ENCODE results near the gene SLC16A4.

SLC16A4 gene

DNA sequence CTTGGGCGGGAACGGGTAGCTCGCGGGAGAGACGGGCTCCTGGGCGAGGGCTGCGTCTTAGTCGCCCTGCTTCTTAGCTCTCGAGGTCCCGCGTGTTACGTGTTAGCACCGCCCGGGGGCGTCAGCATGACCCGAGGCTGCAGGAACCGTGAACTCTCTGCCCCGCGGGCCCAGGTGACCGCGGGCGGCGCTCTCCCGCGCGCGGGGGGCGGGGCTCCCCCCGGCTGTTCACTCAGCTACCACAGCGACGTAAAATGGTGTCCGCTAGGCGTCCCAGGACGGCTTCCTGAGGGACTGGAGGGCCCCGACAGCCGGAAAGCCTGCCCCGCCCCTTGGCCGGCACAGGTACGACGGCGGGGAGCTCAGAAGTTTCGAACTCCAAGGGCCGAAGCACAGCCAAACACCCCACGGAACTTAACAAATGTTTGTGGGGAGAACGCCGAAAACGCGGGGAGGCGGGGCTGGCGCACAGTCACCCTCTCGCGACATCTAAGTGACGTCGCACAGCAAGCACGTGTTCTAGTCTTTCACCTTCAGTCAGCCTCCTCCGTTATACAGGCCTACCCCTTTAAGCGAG, 52.4 kb downstream of the SLC16A4 start:
- Histone ChIP-seq H3K4me1 (ENCODE audit: low read length) (peaks cover 10% of the 10 kb centered on the region; the same call in 1 of the 2 replicates), H3K9me3 (replicated peaks; ENCODE audit: insufficient read depth, low read length) (no peaks in the 10 kb centered on the region), H3K79me2 (ENCODE audit: low read length) (peaks cover 41% of the 10 kb centered on the region), H3K9me2 (replicated peaks; ENCODE audit: insufficient read depth, low read length) (no peaks in the 10 kb centered on the region), H4K20me1 (ENCODE audit: insufficient read depth, low read length) (peaks cover 9% of the 10 kb centered on the region), H3K27me3 (replicated peaks; ENCODE audit: insufficient read depth, low read length) (no peaks in the 10 kb centered on the region), H3F3A (ENCODE audit: insufficient read depth, low read length) (peaks cover 6% of the 10 kb centered on the region), H3K4me3 (ENCODE audit: low read length) (peak overlapping the region; percentile 73), H2AFZ (ENCODE audit: low read length) (peak overlapping the region; percentile 82), H3K27ac (ENCODE audit: low read length) (peak overlapping the region; percentile 99), H3K36me3 (replicated peaks; ENCODE audit: insufficient read depth, low read length) (no peaks in the 10 kb centered on the region; the same call in none of the 2 replicates), H3K9ac (ENCODE audit: low read length) (peak overlapping the region; percentile 93), H3K4me2 (ENCODE audit: low read depth, low read length) (peak overlapping the region; percentile 73)
- TF ChIP-seq CTCF (IDR thresholded peaks at IDR 0.05; ENCODE audit: low read length) = peak; percentile 33
- TF ChIP-seq EZH2phosphoT487 (IDR thresholded peaks at IDR 0.05; ENCODE audit: low read length) = no peak
- DNase-seq = peak; percentile 96

DNA sequence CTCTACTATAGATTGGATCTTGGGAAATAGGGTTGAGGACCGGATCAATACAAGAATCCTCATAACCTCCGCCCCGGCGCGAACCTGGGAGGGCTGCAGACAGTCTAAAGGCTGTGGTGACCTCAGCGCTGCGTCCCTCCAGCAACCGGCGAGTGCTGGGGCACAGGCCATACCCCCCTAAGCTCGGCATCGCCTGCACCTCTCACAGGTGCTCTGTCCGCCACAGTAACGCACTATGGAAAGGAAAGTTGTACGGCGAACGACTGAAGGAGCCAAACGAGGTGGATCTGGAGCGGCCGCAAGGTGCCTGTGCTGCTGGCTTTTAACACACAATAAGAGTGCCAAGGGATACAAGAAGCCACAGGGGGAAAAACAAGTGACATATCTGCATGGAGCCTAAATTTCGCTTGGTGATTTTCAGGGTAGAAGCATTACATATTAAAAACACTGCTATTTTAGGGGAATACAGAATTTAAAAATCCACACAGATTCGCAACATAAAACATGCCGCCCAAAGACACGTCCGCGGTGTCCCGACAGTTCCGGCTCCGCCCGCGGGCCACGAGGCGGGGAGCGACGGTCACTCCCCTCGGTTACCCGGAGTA, 53.0 kb downstream of the SLC16A4 start:
- H3K9me2 ChIP-seq (replicated peaks; ENCODE audit: insufficient read depth, low read length) = no peaks in the 10 kb centered on the region
- peaks cover 35% of the 10 kb centered on the region for H3K79me2 ChIP-seq (ENCODE audit: low read length)
- H3K27ac ChIP-seq (ENCODE audit: low read length) = peak overlapping the region; percentile 99
- H3K9me3 ChIP-seq (replicated peaks; ENCODE audit: insufficient read depth, low read length) = no peaks in the 10 kb centered on the region
- DNase-seq = peak; percentile 41
- H3K9ac ChIP-seq (ENCODE audit: low read length) = peak overlapping the region; percentile 93
- H4K20me1 ChIP-seq (ENCODE audit: insufficient read depth, low read length) = peaks cover 9% of the 10 kb centered on the region
- no peaks in the 10 kb centered on the region; the same call in 1 of the 2 replicates for H3K36me3 ChIP-seq (replicated peaks; ENCODE audit: insufficient read depth, low read length)
- peaks cover 10% of the 10 kb centered on the region; the same call in 1 of the 2 replicates for H3K4me1 ChIP-seq (ENCODE audit: low read length)
- peaks cover 6% of the 10 kb centered on the region for H3F3A ChIP-seq (ENCODE audit: insufficient read depth, low read length)
- TF ChIP-seq EZH2phosphoT487 (IDR thresholded peaks at IDR 0.05; ENCODE audit: low read length) (no peak), CTCF (IDR thresholded peaks at IDR 0.05; ENCODE audit: low read length) (no peak), EZH2 (optimal IDR thresholded peaks at IDR 0.05; ENCODE audit: low read depth, low read length) (no peak)
- peak overlapping the region; percentile 73 for H3K4me3 ChIP-seq (ENCODE audit: low read length)
- H3K27me3 ChIP-seq (replicated peaks; ENCODE audit: insufficient read depth, low read length) = no peaks in the 10 kb centered on the region
- H3K4me2 ChIP-seq (ENCODE audit: low read depth, low read length) = peak overlapping the region; percentile 73
- H2AFZ ChIP-seq (ENCODE audit: low read length) = peak overlapping the region; percentile 82

GRCh38 chr1:110336300-110337039, 54.4 kb downstream of the SLC16A4 start:
- H3K4me2 ChIP-seq (ENCODE audit: low read depth, low read length) = no peak overlapping the region
- H4K20me1 ChIP-seq (ENCODE audit: insufficient read depth, low read length) = no peaks in the 10 kb centered on the region
- no peaks in the 10 kb centered on the region for H3K9me3 ChIP-seq (replicated peaks; ENCODE audit: insufficient read depth, low read length)
- TF ChIP-seq CTCF (IDR thresholded peaks at IDR 0.05; ENCODE audit: low read length) (no peak), EZH2 (optimal IDR thresholded peaks at IDR 0.05; ENCODE audit: low read depth, low read length) (no peak), EZH2phosphoT487 (IDR thresholded peaks at IDR 0.05; ENCODE audit: low read length) (no peak)
- H3K27me3 ChIP-seq (replicated peaks; ENCODE audit: insufficient read depth, low read length) = no peaks in the 10 kb centered on the region
- no peak overlapping the region for H2AFZ ChIP-seq (ENCODE audit: low read length)
- no peak overlapping the region for H3K27ac ChIP-seq (ENCODE audit: low read length)
- H3K36me3 ChIP-seq (replicated peaks; ENCODE audit: insufficient read depth, low read length) = no peaks in the 10 kb centered on the region; the same call in 1 of the 2 replicates
- H3K4me1 ChIP-seq (ENCODE audit: low read length) = peaks cover 10% of the 10 kb centered on the region; the same call in 1 of the 2 replicates
- DNase-seq = no peak
- peaks cover 6% of the 10 kb centered on the region for H3F3A ChIP-seq (ENCODE audit: insufficient read depth, low read length)
- peaks cover 22% of the 10 kb centered on the region for H3K79me2 ChIP-seq (ENCODE audit: low read length)
- no peak overlapping the region for H3K4me3 ChIP-seq (ENCODE audit: low read length)
- H3K9ac ChIP-seq (ENCODE audit: low read length) = no peak overlapping the region
- no peaks in the 10 kb centered on the region for H3K9me2 ChIP-seq (replicated peaks; ENCODE audit: insufficient read depth, low read length)
